NCI-H82 (cell line): Measurements from ENCODE around the gene OXT.

ENCODE experiments used
- DNase-seq: peaks from one replicate; lab custom pipeline; 2025; lab: John Stamatoyannopoulos, UW

The OXT gene

GRCh38 chr20:3084283-3084985 lies 13.0 kb downstream of the OXT start, which contains the start of gene AVP:
Gene AVP, minus strand, starts transcription at chr20:3084724. Its CDS starts 50 bp downstream, at chr20:3084674.
- DNase-seq: no peak

GRCh38 chr20:3084986-3085360 lies 13.6 kb downstream of the OXT start:
- no peak for DNase-seq

GRCh38 chr20:3085571-3086072 lies 14.2 kb downstream of the OXT start:
- DNase-seq: no peak

GRCh38 chr20:3088031-3088430 lies 16.6 kb downstream of the OXT start:
- DNase-seq: no peak

- DNase-seq: no peak
Observed at GRCh38 chr20:3090565-3090964, 19.1 kb downstream of the OXT start.

GRCh38 chr20:3092611-3093379 lies 21.4 kb downstream of the OXT start:
- DNase-seq: no peak

- DNase-seq: no peak
Observed at GRCh38 chr20:3093861-3094361, 22.5 kb downstream of the OXT start.

GRCh38 chr20:3094848-3095629 lies 23.6 kb downstream of the OXT start:
- no peak for DNase-seq

- no peak for DNase-seq
Observed at GRCh38 chr20:3100480-3100879, 29.1 kb downstream of the OXT start.

- DNase-seq: no peak
Observed at GRCh38 chr20:3101251-3101650, 29.8 kb downstream of the OXT start.

GRCh38 chr20:3101737-3102574 lies 30.5 kb downstream of the OXT start:
- no peak for DNase-seq

- DNase-seq: no peak
Observed at GRCh38 chr20:3102575-3103368, 31.4 kb downstream of the OXT start.

- no peak for DNase-seq
Observed at GRCh38 chr20:3103369-3104032, 32.1 kb downstream of the OXT start.

- DNase-seq: no peak
Observed at GRCh38 chr20:3105256-3106137, 34.1 kb downstream of the OXT start.

- no peak for DNase-seq
Observed at GRCh38 chr20:3106185-3106584, 34.8 kb downstream of the OXT start.

GRCh38 chr20:3106658-3107463 lies 35.4 kb downstream of the OXT start:
- no peak for DNase-seq

- DNase-seq: no peak
Observed at GRCh38 chr20:3107464-3108025, 36.1 kb downstream of the OXT start.
